ENCODE measurements around the gene HOOK2. TPM values are rescaled to one million over a fixed set of nuclear protein-coding genes. Genes with fewer than 3 reads are reported as not detected.
"Not testable (repeated sequence)": the region's sequence is repeated elsewhere in the genome, so short reads cannot be mapped to it uniquely, and the experiment has no call there.

The HOOK2 gene
- total RNA-seq, 4 donors from 2014 or later, result 49.9 to 122 (median 65.8) TPM

- no peak for DNase-seq (ENCODE audit: low spot score in 2 of 2)
- WGBS, 2 donors, result 90% methylated on average over 16 to 17 of the region's 18 CpGs
- intact Hi-C loops (cut with DNase I; ENCODE audit: low total_unique reads), result loop anchor here (5.0 kb wide), 1 partner anchor 33 kb away; no protein-coding TSS in a partner anchor
- TF ChIP-seq CTCF (IDR thresholded peaks at IDR 0.05) (no peak), POLR2A (IDR thresholded peaks at IDR 0.05) (no peak)
- H3K4me3 ChIP-seq (ENCODE audit: low read depth, poor library complexity, severe bottlenecking), result no peak overlapping the region
Measured at GRCh38 chr19:12799742-12800465, 24.6 kb upstream of the HOOK2 start.

- H3K4me3 ChIP-seq (ENCODE audit: low read depth, poor library complexity, severe bottlenecking); intact Hi-C loops (cut with DNase I; ENCODE audit: low total_unique reads); DNase-seq (ENCODE audit: low spot score in 2 of 2): not testable (repeated sequence)
- WGBS, 2 donors, result 91 to 96% methylated on average over 7 of the region's 7 CpGs
Measured at GRCh38 chr19:12797607-12798006, 22.3 kb upstream of the HOOK2 start.

GRCh38 chr19:12797141-12797587 lies 21.8 kb upstream of the HOOK2 start:
- WGBS, 2 donors, result 83 to 87% methylated on average over 6 of the region's 6 CpGs
- TF ChIP-seq CTCF (IDR thresholded peaks at IDR 0.05), result no peak
- TF ChIP-seq POLR2A (IDR thresholded peaks at IDR 0.05), result no peak
- H3K4me3 ChIP-seq (ENCODE audit: low read depth, poor library complexity, severe bottlenecking), result no peak overlapping the region
- intact Hi-C loops (cut with DNase I; ENCODE audit: low total_unique reads), result no loop called here
- DNase-seq (ENCODE audit: low spot score in 2 of 2), result no peak

GRCh38 chr19:12796146-12797071 lies 21.1 kb upstream of the HOOK2 start:
- no peak overlapping the region for H3K4me3 ChIP-seq (ENCODE audit: low read depth, poor library complexity, severe bottlenecking)
- WGBS, 2 donors, result 4% methylated on average over 18 of the region's 18 CpGs
- TF ChIP-seq POLR2A (IDR thresholded peaks at IDR 0.05), result no peak
- peak in 2 of 3 donors; percentile 11 to 92 for TF ChIP-seq CTCF (IDR thresholded peaks at IDR 0.05)
- intact Hi-C loops (cut with DNase I; ENCODE audit: low total_unique reads), result no loop called here
- DNase-seq (ENCODE audit: low spot score in 2 of 2), result peak; percentile 69 to 94

DNA sequence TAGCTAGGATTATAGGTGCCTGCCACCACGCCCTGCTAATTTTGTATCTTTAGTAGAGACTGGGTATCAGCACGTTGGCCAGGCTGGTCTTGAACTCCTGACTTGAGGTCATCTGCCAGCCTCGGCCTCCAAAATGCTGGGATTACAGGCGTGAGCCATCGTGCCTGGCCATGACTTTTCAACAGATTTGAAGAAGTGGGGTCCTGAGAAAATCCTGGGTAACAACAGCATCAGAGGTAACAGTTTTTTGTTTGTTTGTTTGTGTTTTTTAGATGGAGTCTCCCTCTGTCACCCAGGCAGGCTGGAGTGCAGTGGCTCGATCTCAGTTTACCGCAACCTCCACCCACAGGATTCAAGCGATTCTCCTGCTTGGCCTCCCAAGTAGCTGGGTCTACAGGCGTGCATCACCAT lies 19.6 kb upstream of the HOOK2 start:
- TF ChIP-seq CTCF (IDR thresholded peaks at IDR 0.05) (no peak), POLR2A (IDR thresholded peaks at IDR 0.05) (no peak)
- 84 to 86% methylated on average over 9 of the region's 9 CpGs for WGBS, 2 donors
- H3K4me3 ChIP-seq (ENCODE audit: low read depth, poor library complexity, severe bottlenecking), result no peak overlapping the region
- DNase-seq (ENCODE audit: low spot score in 2 of 2), result no peak
- intact Hi-C loops (cut with DNase I; ENCODE audit: low total_unique reads), result loop anchor here (2.0 kb wide), 1 partner anchor 18 kb away; no protein-coding TSS in a partner anchor

Measured in lower leg skin (tissue), 4 donors.